ENCODE results near the gene MIPEP.
"Not testable (repeated sequence)": the region's sequence is repeated elsewhere in the genome, so short reads cannot be mapped to it uniquely, and the experiment has no call there.

MIPEP gene

GRCh38 chr13:23751195-23751594 lies 138.0 kb downstream of the MIPEP start:
- DNase-seq (ENCODE audit: insufficient read length, low spot score) (no peak), FAIRE-seq (no peak)

- FAIRE-seq: no peak
- no peak for DNase-seq (ENCODE audit: insufficient read length, low spot score)
These were observed 138.6 kb downstream of the MIPEP start for GRCh38 chr13:23750383-23751121.

- no peak for DNase-seq (ENCODE audit: insufficient read length, low spot score)
- FAIRE-seq: no peak
These were observed 139.8 kb downstream of the MIPEP start for GRCh38 chr13:23749288-23749873.

GRCh38 chr13:23748109-23748990 lies 140.8 kb downstream of the MIPEP start:
- FAIRE-seq: no peak
- no peak for DNase-seq (ENCODE audit: insufficient read length, low spot score)

GRCh38 chr13:23746141-23746540 lies 143.1 kb downstream of the MIPEP start:
- DNase-seq (ENCODE audit: insufficient read length, low spot score); FAIRE-seq: not testable (repeated sequence)

GRCh38 chr13:23744315-23744714 lies 144.9 kb downstream of the MIPEP start:
- no peak for DNase-seq (ENCODE audit: insufficient read length, low spot score)
- FAIRE-seq: no peak

- DNase-seq (ENCODE audit: insufficient read length, low spot score) (no peak), FAIRE-seq (no peak)
These were observed 145.7 kb downstream of the MIPEP start for GRCh38 chr13:23743278-23744076.

- FAIRE-seq (no peak), DNase-seq (ENCODE audit: insufficient read length, low spot score) (peak; percentile 11)
These were observed 147.2 kb downstream of the MIPEP start for GRCh38 chr13:23741879-23742510.

- FAIRE-seq (no peak), DNase-seq (ENCODE audit: insufficient read length, low spot score) (no peak)
These were observed 149.2 kb downstream of the MIPEP start for GRCh38 chr13:23740002-23740401.

- DNase-seq (ENCODE audit: insufficient read length, low spot score): no peak
- FAIRE-seq: no peak
These were observed 149.6 kb downstream of the MIPEP start for GRCh38 chr13:23739596-23739995.

GRCh38 chr13:23736541-23736940 lies 152.7 kb downstream of the MIPEP start:
- no peak for DNase-seq (ENCODE audit: insufficient read length, low spot score)
- no peak for FAIRE-seq

- DNase-seq (ENCODE audit: insufficient read length, low spot score): no peak
- FAIRE-seq: no peak
These were observed 153.9 kb downstream of the MIPEP start for GRCh38 chr13:23735329-23735728.

GRCh38 chr13:23731709-23732108 lies 157.5 kb downstream of the MIPEP start:
- FAIRE-seq (no peak), DNase-seq (ENCODE audit: insufficient read length, low spot score) (no peak)

GRCh38 chr13:23730251-23730650 lies 158.9 kb downstream of the MIPEP start:
- FAIRE-seq (no peak), DNase-seq (ENCODE audit: insufficient read length, low spot score) (no peak)

- no peak for FAIRE-seq
- DNase-seq (ENCODE audit: insufficient read length, low spot score): no peak
These were observed 159.7 kb downstream of the MIPEP start for GRCh38 chr13:23729531-23729930.

GRCh38 chr13:23728807-23729206 lies 160.4 kb downstream of the MIPEP start:
- FAIRE-seq: no peak

GRCh38 chr13:23725922-23726321 lies 163.3 kb downstream of the MIPEP start:
- DNase-seq (ENCODE audit: insufficient read length, low spot score): no peak
- FAIRE-seq: no peak

More at GRCh38 chr13:23728807-23729206, 160.4 kb downstream of the MIPEP start:
- DNase-seq (ENCODE audit: insufficient read length, low spot score): no peak

GRCh38 chr13:23724196-23724970 lies 164.8 kb downstream of the MIPEP start:
- no peak for DNase-seq (ENCODE audit: insufficient read length, low spot score)
- FAIRE-seq: no peak

GRCh38 chr13:23723471-23723870 lies 165.7 kb downstream of the MIPEP start:
- no peak for FAIRE-seq
- DNase-seq (ENCODE audit: insufficient read length, low spot score): no peak
